HG03045 (cell line): ENCODE measurements around the gene CXorf38.

Experiments used
- ATAC-seq: cut with Tn5 transposase; IDR thresholded peaks from one replicate; pipeline ENCODE4 v1.9.1; 2021; ENCODE audit warnings: mild to moderate bottlenecking, moderate library complexity; ENCODE audit not compliant: unreplicated experiment

Gene CXorf38

GRCh38 chrX:40647307-40648197, at the start of gene CXorf38:
Gene CXorf38, minus strand, starts transcription at chrX:40647561. Its CDS starts 41 bp downstream, at chrX:40647520.
- peak; percentile 67 for ATAC-seq

- no peak for ATAC-seq
Measured at GRCh38 chrX:40694802-40695201, 47.4 kb upstream of the CXorf38 start.

- ATAC-seq = no peak
Measured at GRCh38 chrX:40688929-40689328, 41.6 kb upstream of the CXorf38 start.

GRCh38 chrX:40687169-40687568, 39.8 kb upstream of the CXorf38 start:
- no peak for ATAC-seq

- no peak for ATAC-seq
Measured at GRCh38 chrX:40685362-40685918, 38.1 kb upstream of the CXorf38 start.

GRCh38 chrX:40684092-40684491, 36.7 kb upstream of the CXorf38 start:
- no peak for ATAC-seq

- ATAC-seq = no peak
Measured at GRCh38 chrX:40683245-40683644, 35.9 kb upstream of the CXorf38 start.

GRCh38 chrX:40671126-40671525, 23.8 kb upstream of the CXorf38 start:
- ATAC-seq = no peak

- ATAC-seq = no peak
Measured at GRCh38 chrX:40663880-40664630, 16.7 kb upstream of the CXorf38 start.

GRCh38 chrX:40663078-40663740, 15.8 kb upstream of the CXorf38 start:
- ATAC-seq = no peak

- ATAC-seq = no peak
Measured at GRCh38 chrX:40661489-40661888, 14.1 kb upstream of the CXorf38 start.

- no peak for ATAC-seq
Measured at GRCh38 chrX:40660381-40660780, 13.0 kb upstream of the CXorf38 start.

GRCh38 chrX:40653535-40653934, 6.2 kb upstream of the CXorf38 start:
- ATAC-seq = no peak

- no peak for ATAC-seq
Measured at GRCh38 chrX:40652664-40653063, 5.3 kb upstream of the CXorf38 start.

- no peak for ATAC-seq
Measured at GRCh38 chrX:40651620-40652223, 4.4 kb upstream of the CXorf38 start.

- peak; percentile 19 for ATAC-seq
Measured at GRCh38 chrX:40646489-40647306, 663 bp downstream of the CXorf38 start.

- ATAC-seq = no peak
Measured at GRCh38 chrX:40644821-40645358, 2.5 kb downstream of the CXorf38 start.

GRCh38 chrX:40644176-40644575, 3.2 kb downstream of the CXorf38 start:
- ATAC-seq = no peak

GRCh38 chrX:40637687-40638086, 9.7 kb downstream of the CXorf38 start:
- no peak for ATAC-seq

- ATAC-seq = no peak
Measured at GRCh38 chrX:40632199-40632598, 15.2 kb downstream of the CXorf38 start.
